LNCaP clone FGC (cell line): ENCODE data around the gene MRPL40.

ENCODE experiments used
- DNase-seq: peaks from one replicate; pipeline ENCODE4 v3.0.0-alpha.2; 2011; ENCODE audit warnings: low read depth
- H3K4me3 ChIP-seq: 2 replicates; pipeline ENCODE4 v1.5.1; 2011; ENCODE audit warnings: mild to moderate bottlenecking, low read depth, low read length, control low read depth
- TF ChIP-seq, protein P1 (sequence below): IDR thresholded peaks from 2 replicates; pipeline ENCODE4 v1.5.1; 2012; ENCODE audit warnings: mild to moderate bottlenecking; ENCODE audit not compliant: control insufficient read depth, insufficient read depth; ENCODE audit errors: extremely low read depth

Gene MRPL40

DNA sequence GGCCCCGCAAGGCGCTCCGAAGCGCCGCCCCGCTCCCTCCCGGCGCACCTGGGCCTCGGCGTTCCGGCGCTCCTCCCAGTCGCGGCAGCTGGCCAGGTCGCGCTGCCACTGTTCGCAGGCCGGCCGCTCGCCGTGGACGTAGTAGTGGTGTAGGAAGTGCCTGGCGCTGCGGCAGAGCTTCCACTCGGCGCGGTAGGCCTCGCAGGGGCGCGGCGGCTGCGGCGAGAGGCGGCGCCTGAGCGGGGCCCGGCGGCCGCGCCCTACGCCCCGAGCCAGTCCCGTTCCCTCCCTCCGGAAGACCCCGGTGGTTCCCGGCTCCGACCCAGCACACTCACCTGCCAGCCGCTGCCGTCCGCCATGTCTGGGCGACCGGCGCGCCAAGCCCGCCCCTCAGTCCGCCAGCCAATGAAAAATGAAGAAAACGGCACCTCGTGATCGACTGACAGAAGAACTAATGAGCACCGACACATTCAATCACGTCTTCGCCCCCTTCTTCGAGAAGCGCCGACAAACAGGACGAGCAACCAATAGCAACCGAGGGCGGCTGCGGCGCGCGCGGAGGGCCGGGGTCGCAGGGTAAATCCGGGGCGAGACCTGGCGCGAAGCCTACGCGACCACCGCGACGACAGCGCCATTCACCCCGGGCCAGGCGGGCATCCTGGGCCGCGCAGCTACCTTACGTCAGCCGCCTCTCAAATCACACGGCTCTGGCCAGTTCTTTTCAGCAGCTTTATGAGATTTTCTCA is 15.2 kb downstream of the MRPL40 start, which contains the start of gene C22orf39:
Gene C22orf39, minus strand, starts transcription at position 382 of the 746 bp plus-strand sequence. Its CDS starts 23 bp downstream, at position 359.
- TF ChIP-seq, protein P1, sequence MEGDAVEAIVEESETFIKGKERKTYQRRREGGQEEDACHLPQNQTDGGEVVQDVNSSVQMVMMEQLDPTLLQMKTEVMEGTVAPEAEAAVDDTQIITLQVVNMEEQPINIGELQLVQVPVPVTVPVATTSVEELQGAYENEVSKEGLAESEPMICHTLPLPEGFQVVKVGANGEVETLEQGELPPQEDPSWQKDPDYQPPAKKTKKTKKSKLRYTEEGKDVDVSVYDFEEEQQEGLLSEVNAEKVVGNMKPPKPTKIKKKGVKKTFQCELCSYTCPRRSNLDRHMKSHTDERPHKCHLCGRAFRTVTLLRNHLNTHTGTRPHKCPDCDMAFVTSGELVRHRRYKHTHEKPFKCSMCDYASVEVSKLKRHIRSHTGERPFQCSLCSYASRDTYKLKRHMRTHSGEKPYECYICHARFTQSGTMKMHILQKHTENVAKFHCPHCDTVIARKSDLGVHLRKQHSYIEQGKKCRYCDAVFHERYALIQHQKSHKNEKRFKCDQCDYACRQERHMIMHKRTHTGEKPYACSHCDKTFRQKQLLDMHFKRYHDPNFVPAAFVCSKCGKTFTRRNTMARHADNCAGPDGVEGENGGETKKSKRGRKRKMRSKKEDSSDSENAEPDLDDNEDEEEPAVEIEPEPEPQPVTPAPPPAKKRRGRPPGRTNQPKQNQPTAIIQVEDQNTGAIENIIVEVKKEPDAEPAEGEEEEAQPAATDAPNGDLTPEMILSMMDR: no peak
- peak within 1 kb of the TSS; percentile 93 for H3K4me3 ChIP-seq
- DNase-seq: peak; percentile 88

DNA sequence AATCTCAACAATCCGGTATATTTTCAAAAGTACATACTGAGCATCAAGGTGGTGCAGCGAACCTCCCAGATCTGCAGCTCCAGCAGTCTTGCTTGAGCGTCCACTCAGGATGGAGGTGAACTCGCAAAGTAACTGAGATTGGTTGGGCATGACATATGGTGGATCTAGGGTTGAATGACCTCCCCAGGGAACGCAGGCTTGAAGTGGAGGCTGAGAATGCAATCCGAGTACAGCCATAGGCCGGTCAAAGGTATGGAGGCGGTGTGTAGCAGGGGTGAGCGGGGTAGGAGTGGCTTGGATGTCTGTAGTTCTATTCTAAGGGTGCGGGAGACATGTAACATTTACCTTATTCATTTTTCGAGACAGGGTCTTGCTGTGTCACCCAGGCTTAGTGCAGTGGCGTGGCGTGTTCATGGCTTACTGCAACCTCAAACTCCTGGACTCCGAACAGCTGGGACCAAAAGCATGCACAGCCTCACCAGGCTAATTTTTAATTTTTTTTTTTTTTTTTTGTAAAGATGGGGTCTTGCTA is 15.8 kb downstream of the MRPL40 start:
- peak overlapping the region; percentile 93 for H3K4me3 ChIP-seq
- TF ChIP-seq, protein P1: no peak
- DNase-seq: peak; percentile 50

- H3K4me3 ChIP-seq: peak overlapping the region; percentile 93
- no peak for DNase-seq
- TF ChIP-seq, protein P1: no peak
Measured at GRCh38 chr22:19448739-19449421, 16.5 kb downstream of the MRPL40 start.

DNA sequence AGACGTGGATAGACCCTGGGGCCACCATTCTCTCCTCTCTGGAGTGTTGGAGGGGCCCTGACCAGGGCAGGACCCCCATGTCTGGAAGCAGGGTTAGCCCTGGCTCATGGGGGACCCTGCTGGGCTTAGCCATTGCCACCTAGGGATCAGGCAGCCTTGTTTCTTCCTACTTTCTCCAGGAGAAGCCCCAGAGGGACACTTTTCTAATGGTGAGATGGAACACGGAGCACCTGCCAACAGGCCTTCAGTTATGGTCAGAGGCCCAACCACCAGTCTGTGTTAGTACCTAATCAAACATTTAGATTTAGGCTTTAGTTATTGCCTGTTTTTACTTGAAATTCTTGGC is 17.1 kb downstream of the MRPL40 start:
- no peak for DNase-seq
- H3K4me3 ChIP-seq: no peak overlapping the region
- TF ChIP-seq, protein P1: no peak

DNA sequence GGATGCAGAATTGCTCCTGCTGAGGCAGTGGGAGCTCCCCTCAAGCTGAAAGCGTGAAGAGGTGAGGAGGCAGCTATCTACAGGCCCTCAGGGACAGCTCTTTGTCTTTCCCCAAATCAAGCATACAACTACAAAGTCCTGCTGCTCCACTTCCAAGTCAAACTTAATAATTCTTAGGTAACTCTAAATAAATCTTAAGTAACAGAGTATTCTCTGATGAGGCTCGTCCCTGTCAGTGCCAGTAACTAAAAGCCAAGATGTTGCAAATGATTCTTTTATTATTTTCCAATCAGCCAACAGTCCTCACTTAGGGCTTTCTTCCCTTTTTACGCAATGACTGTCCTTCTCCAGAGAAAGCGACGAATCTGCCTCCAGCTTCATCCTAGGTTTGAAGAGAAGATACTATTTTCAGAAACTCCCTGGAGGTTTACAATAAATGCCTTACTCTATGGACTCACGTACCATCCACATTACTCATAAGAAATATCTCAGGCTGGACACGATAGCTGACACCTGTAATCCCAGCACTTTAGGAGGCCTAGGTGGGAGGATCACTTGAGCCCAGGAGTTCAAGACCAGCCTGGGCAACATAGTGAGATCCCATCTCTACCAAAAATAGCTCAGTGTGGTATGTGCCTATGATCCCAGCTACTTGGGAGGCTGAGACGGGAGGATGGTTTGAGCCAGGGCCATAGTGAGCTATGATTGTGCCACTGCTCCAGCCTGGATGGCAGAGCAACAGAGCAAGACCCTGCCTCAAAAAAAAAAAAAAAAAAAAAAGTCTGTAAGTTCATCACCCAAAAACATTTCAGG is 18.2 kb downstream of the MRPL40 start:
- no peak overlapping the region for H3K4me3 ChIP-seq
- no peak for DNase-seq
- TF ChIP-seq, protein P1: no peak

GRCh38 chr22:19451570-19451969 is 19.2 kb downstream of the MRPL40 start:
- no peak overlapping the region for H3K4me3 ChIP-seq
- no peak for DNase-seq
- TF ChIP-seq, protein P1: no peak
